ENCODE measurements around the gene RASGRP3. TPM values are rescaled to one million over a fixed set of nuclear protein-coding genes. Genes with fewer than 3 reads are reported as not detected.
A peak's percentile ranks its signal among the peaks of the same experiment; 100 is the strongest.

The RASGRP3 gene
- total and polyA plus RNA-seq, 11 donors = 17.7 to 73.3 (median 61.4) TPM

GRCh38 chr2:33559328-33559727, 82.9 kb downstream of the RASGRP3 start:
- Histone ChIP-seq H3K4me3 (no peak overlapping the region), H3K36me3 (peaks cover 0 to 71% (median 26%) of the 10 kb centered on the region in 9 donors), H3K9me3 (no peaks in the 10 kb centered on the region), H3K27me3 (no peaks in the 10 kb centered on the region), H3K4me1 (peaks cover 0 to 27% (median 15%) of the 10 kb centered on the region in 12 donors), H3K27ac (peak overlapping the region in 1 of 12 donors; percentile 25)
- DNase-seq = no peak
- WGBS, 4 donors = 92 to 100% (median 96%) methylated on average over 3 of the region's 3 CpGs
- intact Hi-C loops (cut with DNase I) = no loop called here
- TF ChIP-seq POLR2A (IDR thresholded peaks at IDR 0.05) (no peak), CTCF (IDR thresholded peaks at IDR 0.05) (no peak)
- no peak for ATAC-seq

- WGBS, 4 donors = 34 to 44% (median 40%) methylated on average over 2 of the region's 2 CpGs
- H3K4me1 ChIP-seq = peaks cover 0 to 21% (median 9%) of the 10 kb centered on the region in 12 donors
- no peak for DNase-seq
- no peak for TF ChIP-seq POLR2A (IDR thresholded peaks at IDR 0.05)
- no peak for TF ChIP-seq CTCF (IDR thresholded peaks at IDR 0.05)
- peaks cover 0 to 75% (median 26%) of the 10 kb centered on the region in 9 donors for H3K36me3 ChIP-seq
- ATAC-seq = no peak
- no peak overlapping the region for H3K4me3 ChIP-seq
- intact Hi-C loops (cut with DNase I) = no loop called here
- H3K27me3 ChIP-seq = no peaks in the 10 kb centered on the region
- H3K9me3 ChIP-seq = no peaks in the 10 kb centered on the region
- peak overlapping the region in 1 of 12 donors; percentile 25 for H3K27ac ChIP-seq
These were observed 83.6 kb downstream of the RASGRP3 start for GRCh38 chr2:33560017-33560416.

- peaks cover 0 to 10% (median 0%) of the 10 kb centered on the region in 12 donors for H3K4me1 ChIP-seq
- no peak for DNase-seq
- H3K9me3 ChIP-seq = no peaks in the 10 kb centered on the region
- H3K27me3 ChIP-seq = no peaks in the 10 kb centered on the region
- H3K36me3 ChIP-seq = peaks cover 0 to 83% (median 32%) of the 10 kb centered on the region in 9 donors
- TF ChIP-seq CTCF (IDR thresholded peaks at IDR 0.05) (no peak), POLR2A (IDR thresholded peaks at IDR 0.05) (no peak)
- intact Hi-C loops (cut with DNase I) = no loop called here
- H3K27ac ChIP-seq = no peak overlapping the region
- no peak for ATAC-seq
- H3K4me3 ChIP-seq = no peak overlapping the region
These were observed 85.4 kb downstream of the RASGRP3 start for GRCh38 chr2:33561872-33562271.

GRCh38 chr2:33570681-33571080, 94.2 kb downstream of the RASGRP3 start:
- H3K4me3 ChIP-seq = no peak overlapping the region
- DNase-seq (no peak), ATAC-seq (no peak)
- no peak overlapping the region for H3K27ac ChIP-seq
- intact Hi-C loops (cut with DNase I) = loop anchor here in 2 of 10 donors (10.0 kb wide), 2 partner anchors 116 to 806 kb away; no protein-coding TSS in a partner anchor
- H3K9me3 ChIP-seq = no peaks in the 10 kb centered on the region
- H3K36me3 ChIP-seq = peaks cover 0 to 3% (median 0%) of the 10 kb centered on the region in 9 donors
- H3K27me3 ChIP-seq = no peaks in the 10 kb centered on the region
- WGBS, 4 donors = 80 to 89% (median 81%) methylated on average over 2 of the region's 2 CpGs
- no peaks in the 10 kb centered on the region for H3K4me1 ChIP-seq
- no peak for TF ChIP-seq CTCF (IDR thresholded peaks at IDR 0.05)
- TF ChIP-seq POLR2A (IDR thresholded peaks at IDR 0.05) = no peak
